WTC11 (cell line): ENCODE measurements around the gene BACE2. TPM values are rescaled to one million over a fixed set of nuclear protein-coding genes. Genes with fewer than 3 reads are reported as not detected.
A peak's percentile ranks its signal among the peaks of the same experiment; 100 is the strongest.

Source experiments
- ATAC-seq: fragments of 200-7000 bp; cut with Tn5 transposase; 2 replicates; pipeline ENCODE4 v1.10.0; 2021; ENCODE audit warnings: mild to moderate bottlenecking, moderate library complexity
- CTCF ChIA-PET: fragments of 300-600 bp; sonication (Branson Sonifier 250); formaldehyde crosslinking; loops from one replicate; lab custom pipeline; 2021; ENCODE audit warnings: antibody characterized with exemption; lab: Charles Lee
- POLR2A ChIA-PET: fragments of 350-600 bp; sonication (Branson Sonifier 250); formaldehyde crosslinking; loops from one replicate; lab custom pipeline; 2021; ENCODE audit warnings: antibody characterized with exemption; lab: Charles Lee
- DNase-seq: peaks from one replicate; pipeline ENCODE4 v3.0.0; 2021; ENCODE audit warnings: low spot score
- H3K27ac Mint-ChIP-seq: 2 replicates; pipeline ENCODE4 v1.8.0; 2021; ENCODE audit warnings: mixed read lengths
- H3K27me3 Mint-ChIP-seq: 2 replicates; pipeline ENCODE4 v1.8.0; 2021; ENCODE audit warnings: low read depth, mild to moderate bottlenecking, moderate library complexity, mixed read lengths
- H3K36me3 Mint-ChIP-seq: 2 replicates; pipeline ENCODE4 v1.8.0; 2021; ENCODE audit warnings: mixed read lengths
- H3K4me1 Mint-ChIP-seq: 2 replicates; pipeline ENCODE4 v1.8.0; 2022; ENCODE audit warnings: mixed read lengths
- H3K4me3 Mint-ChIP-seq: 2 replicates; pipeline ENCODE4 v1.8.0; 2021; ENCODE audit warnings: mild to moderate bottlenecking, moderate library complexity, mixed read lengths
- H3K9me3 Mint-ChIP-seq: 2 replicates; pipeline ENCODE4 v1.8.0; 2021; ENCODE audit warnings: mixed read lengths
- ARID4B ChIP-seq: sonication (generic); formaldehyde crosslinking; IDR thresholded peaks from 2 replicates; pipeline ENCODE4 v1.8.0; 2023; ENCODE audit warnings: missing genetic modification reagents, mild to moderate bottlenecking, borderline replicate concordance
- CDX4 ChIP-seq: fragments of 250-450 bp; sonication (Bioruptor Pico); IDR thresholded peaks from 2 replicates; pipeline ENCODE4 v1.9.0; 2021; ENCODE audit warnings: moderate library complexity, mild to moderate bottlenecking, inconsistent platforms, borderline replicate concordance
- CREM ChIP-seq: sonication (generic); formaldehyde crosslinking; IDR thresholded peaks from 2 replicates; pipeline ENCODE4 v1.8.1; 2022; ENCODE audit warnings: mild to moderate bottlenecking, missing genetic modification reagents, moderate library complexity
- ERG ChIP-seq: fragments of 250-450 bp; sonication (Bioruptor Pico); IDR thresholded peaks from 2 replicates; pipeline ENCODE4 v1.8.0; 2021; ENCODE audit warnings: mild to moderate bottlenecking
- ETV6 ChIP-seq: sonication (generic); formaldehyde crosslinking; IDR thresholded peaks from 2 replicates; pipeline ENCODE4 v1.8.1; 2022; ENCODE audit warnings: mild to moderate bottlenecking, missing genetic modification reagents
- GABPB1 ChIP-seq: sonication (generic); formaldehyde crosslinking; IDR thresholded peaks from 2 replicates; pipeline ENCODE4 v1.8.1; 2023; ENCODE audit warnings: mild to moderate bottlenecking, missing genetic modification reagents
- HMGXB4 ChIP-seq: sonication (generic); formaldehyde crosslinking; IDR thresholded peaks from 2 replicates; pipeline ENCODE4 v1.8.1; 2023; ENCODE audit warnings: mild to moderate bottlenecking, moderate library complexity, missing genetic modification reagents
- JUN ChIP-seq: sonication (generic); formaldehyde crosslinking; IDR thresholded peaks from 2 replicates; pipeline ENCODE4 v1.8.0; 2023; ENCODE audit warnings: mild to moderate bottlenecking, missing genetic modification reagents
- MAX ChIP-seq: sonication (generic); formaldehyde crosslinking; IDR thresholded peaks from 2 replicates; pipeline ENCODE4 v1.8.0; 2022; ENCODE audit warnings: mild to moderate bottlenecking, missing genetic modification reagents
- NFYB ChIP-seq: sonication (generic); formaldehyde crosslinking; conservative IDR thresholded peaks from 2 replicates; pipeline ENCODE4 v1.8.0; 2022; ENCODE audit warnings: low read depth, missing genetic modification reagents
- NR1H2 ChIP-seq: sonication (generic); formaldehyde crosslinking; IDR thresholded peaks from 2 replicates; pipeline ENCODE4 v1.9.0; 2021; ENCODE audit warnings: mild to moderate bottlenecking, moderate library complexity, missing genetic modification reagents
- NR3C1 ChIP-seq: sonication (generic); formaldehyde crosslinking; conservative IDR thresholded peaks from 2 replicates; pipeline ENCODE4 v1.8.1; 2023; ENCODE audit warnings: low read depth, mild to moderate bottlenecking, missing genetic modification reagents
- PRRX2 ChIP-seq: fragments of 250-450 bp; sonication (Bioruptor Pico); IDR thresholded peaks from 2 replicates; pipeline ENCODE4 v1.8.0; 2021; ENCODE audit warnings: mild to moderate bottlenecking
- RELA ChIP-seq: sonication (generic); formaldehyde crosslinking; IDR thresholded peaks from 2 replicates; pipeline ENCODE4 v1.8.1; 2022; ENCODE audit warnings: missing genetic modification reagents, mild to moderate bottlenecking, borderline replicate concordance
- SOX15 ChIP-seq: fragments of 250-450 bp; sonication (Bioruptor Pico); IDR thresholded peaks from 2 replicates; pipeline ENCODE4 v1.9.0; 2021; ENCODE audit warnings: mild to moderate bottlenecking
- TEAD4 ChIP-seq: sonication (generic); formaldehyde crosslinking; IDR thresholded peaks from 2 replicates; pipeline ENCODE4 v1.8.0; 2022; ENCODE audit warnings: mild to moderate bottlenecking, missing genetic modification reagents
- ZNF121 ChIP-seq: sonication (generic); formaldehyde crosslinking; IDR thresholded peaks from 2 replicates; pipeline ENCODE4 v1.8.0; 2023; ENCODE audit warnings: missing genetic modification reagents
- ZNF138 ChIP-seq: sonication (generic); formaldehyde crosslinking; conservative IDR thresholded peaks from 2 replicates; pipeline ENCODE4 v1.8.1; 2022; ENCODE audit warnings: mild to moderate bottlenecking, moderate library complexity, missing genetic modification reagents
- ZNF425 ChIP-seq: fragments of 250-450 bp; sonication (Bioruptor Pico); conservative IDR thresholded peaks from 2 replicates; pipeline ENCODE4 v1.9.0; 2021; ENCODE audit warnings: mild to moderate bottlenecking
- total RNA-seq: library from RNA; stranded (reverse); gene quantifications from 3 replicates; pipeline ENCODE4 v1.2.3, GENCODE V29; 2021

BACE2 gene
- total RNA-seq, 1 experiment from 2014 or later: 9.8 TPM

- no peak for TF ChIP-seq ARID4B (CRISPR knock-in tag)
- no peak for TF ChIP-seq PRRX2
- no peak for TF ChIP-seq NR3C1 (CRISPR knock-in tag)
- no peak for TF ChIP-seq HMGXB4 (CRISPR knock-in tag)
- no peak for TF ChIP-seq NFYB (CRISPR knock-in tag)
- no peak for TF ChIP-seq TEAD4 (CRISPR knock-in tag)
These were observed 43.3 kb downstream of the BACE2 start (continued) for GRCh38 chr21:41211060-41211805.

- POLR2A ChIA-PET: no interaction called here
- DNase-seq: no peak
- CTCF ChIA-PET: no interaction called here
- no peak for ATAC-seq
- Mint-ChIP-seq H3K9me3 (no peaks in the 10 kb centered on the region), H3K4me1 (peaks cover 9% of the 10 kb centered on the region; the same call in 1 of the 2 replicates), H3K36me3 (no peaks in the 10 kb centered on the region; the same call in 1 of the 2 replicates), H3K27me3 (no peaks in the 10 kb centered on the region), H3K4me3 (no peak overlapping the region), H3K27ac (peak overlapping the region; percentile 47)
- TF ChIP-seq ZNF425 (CRISPR knock-in tag) (no peak), ERG (CRISPR knock-in tag) (no peak), CREM (no peak), JUN (CRISPR knock-in tag) (no peak), ETV6 (CRISPR knock-in tag) (no peak), SOX15 (no peak), ZNF121 (no peak), ZNF138 (CRISPR knock-in tag) (no peak), MAX (CRISPR knock-in tag) (no peak), NR1H2 (CRISPR knock-in tag) (no peak), CDX4 (CRISPR knock-in tag) (no peak), RELA (CRISPR knock-in tag) (no peak), GABPB1 (no peak)
These were observed 45.1 kb downstream of the BACE2 start for GRCh38 chr21:41213021-41213420.
